Peyer's patch (tissue), 4 donors: ENCODE data around the gene PRADC1.

Source experiments
- CTCF ChIP-seq, 6 experiments: fragments of 450-650 bp in 4 of 6; fragments of 200-600 bp in 2 of 6; sonication (generic) in 1 of 6; IDR thresholded peaks; one replicate each; pipeline ENCODE4 v1.5.1; 2017 to 2019; ENCODE audit warnings: antibody characterized with exemption in 6 of 6, mild to moderate bottlenecking in 3 of 6, moderate library complexity in 1 of 6
- POLR2A ChIP-seq, 2 donors: fragments of 450-650 bp; IDR thresholded peaks; one replicate each; pipeline ENCODE4 v1.5.1; 2017; ENCODE audit warnings: antibody characterized with exemption in 2 of 2, mild to moderate bottlenecking in 2 of 2, moderate library complexity in 2 of 2

DNA sequence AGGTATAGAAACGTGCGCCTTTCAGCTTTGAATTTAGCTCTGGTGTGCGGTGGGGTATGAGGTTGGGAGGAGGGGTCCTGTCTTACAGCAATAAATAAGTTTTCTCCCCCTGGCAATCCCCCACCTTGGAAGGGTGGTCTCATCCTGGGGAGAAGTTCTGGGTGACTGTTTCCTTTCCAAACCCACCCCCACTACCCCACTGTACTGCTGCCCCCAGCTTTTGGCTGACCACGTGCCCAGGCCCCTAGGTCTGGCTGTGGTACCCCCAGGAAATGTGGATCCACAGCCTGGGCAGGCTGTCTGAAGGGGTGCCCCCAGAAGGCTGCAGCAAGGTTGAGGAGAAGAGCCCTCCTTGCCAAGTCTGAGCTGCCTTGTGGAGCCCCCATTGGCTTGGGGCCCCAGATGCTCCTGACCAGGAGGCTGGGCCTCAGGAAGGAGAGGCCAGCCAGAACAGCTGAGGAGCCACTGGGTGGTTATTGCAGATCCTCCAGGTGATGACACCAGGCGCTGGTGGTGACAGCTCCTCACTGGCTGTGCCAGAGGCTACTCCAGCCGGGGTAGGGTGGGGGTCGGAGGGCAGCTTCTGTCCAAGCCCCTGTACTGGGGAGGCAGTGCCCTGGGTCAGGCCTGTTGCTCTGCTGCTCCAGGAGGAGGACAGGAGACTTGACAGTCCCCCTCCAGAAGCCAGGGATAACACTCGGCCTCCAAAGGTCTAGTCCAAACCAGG, 25.3 kb upstream of the PRADC1 start:
- TF ChIP-seq CTCF (IDR thresholded peaks at IDR 0.05) (no peak), POLR2A (IDR thresholded peaks at IDR 0.05) (no peak)
